Panc1 (cell line): Measurements from ENCODE around the gene SLC36A3.

ENCODE experiments used
- CTCF ChIP-seq: fragments of 450-650 bp; IDR thresholded peaks from 2 replicates; pipeline ENCODE4 v1.5.1; 2017; ENCODE audit warnings: mild to moderate bottlenecking
- POLR2AphosphoS5 ChIP-seq: IDR thresholded peaks from 2 replicates; pipeline ENCODE4 v1.6.1; 2012; ENCODE audit warnings: mild to moderate bottlenecking, low read depth, low read length, moderate library complexity

GRCh38 chr5:151293624-151294023, 9.9 kb downstream of the SLC36A3 start:
- TF ChIP-seq CTCF = no peak
- no peak for TF ChIP-seq POLR2AphosphoS5
